ENCODE results near the gene OPHN1.

Gene OPHN1

DNA sequence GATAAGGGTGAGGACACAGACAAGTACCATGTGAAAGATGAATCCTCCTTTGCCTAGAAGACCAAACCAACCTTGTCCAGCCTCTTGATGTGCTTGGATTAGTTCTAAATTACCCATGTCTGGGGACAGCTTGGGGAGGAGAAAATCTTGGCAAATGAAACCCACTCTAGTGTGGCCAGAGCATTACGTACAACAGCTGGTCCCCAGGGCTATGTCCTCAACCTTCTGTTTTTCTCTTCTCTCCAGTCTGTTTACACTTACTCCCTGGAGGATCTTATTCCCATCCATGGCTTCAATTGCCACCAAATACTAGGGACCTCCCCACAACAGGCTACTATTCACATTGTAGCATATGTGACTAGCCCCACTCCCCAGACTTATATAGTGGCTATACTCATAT, 384.5 kb downstream of the OPHN1 start:
- no peak for DNase-seq

DNA sequence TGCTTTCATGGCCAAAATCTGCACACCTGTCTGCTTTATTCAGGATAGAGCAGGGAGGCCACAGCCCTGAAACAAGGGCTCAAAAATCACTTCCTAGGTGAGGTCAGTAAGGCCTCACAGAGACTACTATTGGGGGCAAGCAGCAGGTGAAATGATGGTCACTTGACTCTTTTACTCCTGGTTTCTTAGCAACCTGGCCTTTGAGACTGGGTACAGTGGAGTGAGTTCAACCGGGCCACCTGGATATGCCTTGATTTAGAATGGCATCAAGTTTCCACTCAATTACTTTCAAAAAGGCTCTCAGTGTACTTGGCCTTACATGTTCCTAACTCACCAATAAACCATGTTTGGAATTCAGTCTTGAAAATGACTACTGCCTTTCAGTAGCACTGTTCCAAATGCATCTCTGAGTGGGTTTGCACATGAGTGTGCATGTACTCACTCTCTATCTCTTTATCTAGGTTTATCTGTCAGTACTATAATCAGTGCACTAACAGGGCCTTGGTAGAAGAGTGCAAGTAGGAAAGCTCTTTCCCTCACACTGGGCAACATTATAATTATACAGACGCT, 388.2 kb downstream of the OPHN1 start:
- no peak for DNase-seq

DNA sequence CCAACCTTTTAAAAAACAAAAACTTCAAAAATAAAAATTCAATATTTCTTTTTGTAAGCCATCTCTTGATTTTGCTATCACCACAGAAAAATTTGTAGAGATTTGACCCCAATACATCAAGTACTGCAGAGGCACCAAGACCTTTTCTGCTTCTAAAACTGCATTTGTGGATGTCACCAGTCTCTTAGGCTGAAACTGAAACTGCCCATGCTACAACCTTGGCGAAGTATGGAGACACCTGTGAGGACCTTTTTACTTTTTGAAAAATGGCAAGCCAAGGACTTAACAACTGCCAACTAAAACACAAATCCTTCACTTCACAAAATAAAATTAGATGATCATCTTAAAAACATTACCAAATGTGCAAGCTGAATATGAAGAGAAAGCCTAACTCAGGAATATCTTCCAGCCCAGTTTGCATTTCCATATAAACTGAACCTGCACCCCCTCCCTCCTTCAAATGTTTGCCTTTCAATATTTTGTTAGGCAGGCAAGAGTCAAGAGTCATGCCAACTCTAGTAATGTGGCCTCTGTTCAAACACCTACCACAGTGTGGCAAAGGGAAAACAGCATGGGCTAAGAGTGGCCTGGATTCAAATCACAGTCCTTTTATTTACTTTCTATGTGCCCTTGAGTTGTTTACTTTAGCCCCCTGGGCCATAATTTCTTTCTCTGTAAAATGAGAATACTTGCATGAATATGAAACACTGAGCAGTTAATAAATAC, 389.4 kb downstream of the OPHN1 start:
- DNase-seq = no peak

DNA sequence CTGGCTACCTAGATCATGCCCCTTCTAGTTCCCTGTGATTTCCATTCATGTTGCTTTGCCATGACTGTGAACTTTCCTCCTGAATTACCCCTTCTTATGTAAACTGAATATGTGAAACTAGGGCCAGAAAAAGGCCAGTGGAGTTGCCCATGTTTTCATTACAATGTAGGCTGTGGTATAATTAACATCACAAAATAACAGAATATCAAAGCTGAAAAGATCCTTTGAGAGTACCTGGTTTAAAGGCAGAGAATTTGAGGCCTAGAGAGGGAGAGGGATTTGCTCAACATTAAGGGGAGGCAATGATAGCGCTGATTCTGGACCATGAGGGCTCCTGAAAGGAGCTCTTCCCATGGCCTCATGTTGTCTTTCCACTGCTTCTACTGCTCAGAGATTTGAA, 392.2 kb downstream of the OPHN1 start:
- no peak for DNase-seq

DNA sequence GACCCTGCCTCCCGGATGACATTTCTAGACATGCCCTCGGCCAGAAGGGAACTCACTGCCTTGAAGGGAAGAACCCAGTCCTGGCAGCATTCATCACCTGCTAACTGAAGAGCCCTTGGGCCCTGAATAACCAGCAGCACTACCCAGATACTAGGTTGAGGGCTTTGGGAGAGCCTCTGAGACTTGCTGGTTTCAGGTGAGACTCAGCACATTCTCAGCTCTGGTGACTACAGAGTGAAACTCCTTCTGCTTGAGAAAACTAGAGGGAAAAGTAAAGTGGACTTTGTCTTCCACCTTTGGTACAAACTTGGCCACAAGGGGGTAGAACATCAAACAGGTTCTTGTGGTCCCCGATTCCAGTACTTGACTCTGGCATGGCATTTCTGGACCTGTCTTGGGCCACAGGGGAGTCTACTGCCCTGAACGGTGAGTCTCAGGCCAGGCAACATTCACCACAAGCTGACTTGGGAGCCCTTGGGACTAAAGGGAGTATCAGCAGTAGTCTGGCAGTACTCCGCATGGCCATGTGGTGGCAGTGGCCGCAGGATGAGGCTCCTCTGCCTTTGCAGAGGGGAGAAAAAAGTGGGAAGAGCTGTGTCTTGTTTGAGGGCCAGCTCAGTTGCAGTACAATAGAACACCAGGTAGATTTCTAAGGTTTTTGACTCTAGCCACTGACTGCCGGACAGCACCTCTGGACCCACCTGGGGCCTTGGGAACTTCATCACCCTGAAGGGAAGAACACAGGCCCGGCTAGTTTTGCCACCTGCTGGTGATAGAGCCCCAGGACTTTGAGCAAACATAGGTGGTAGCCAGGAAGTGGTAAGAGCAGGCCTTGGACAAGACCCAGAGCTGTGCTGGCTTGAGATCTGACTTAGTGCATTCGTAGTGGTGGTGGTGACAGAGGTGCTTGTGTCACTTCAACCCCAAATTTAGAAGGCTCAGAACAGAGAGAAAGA, 414.8 kb downstream of the OPHN1 start:
- DNase-seq = peak; percentile 8

DNA sequence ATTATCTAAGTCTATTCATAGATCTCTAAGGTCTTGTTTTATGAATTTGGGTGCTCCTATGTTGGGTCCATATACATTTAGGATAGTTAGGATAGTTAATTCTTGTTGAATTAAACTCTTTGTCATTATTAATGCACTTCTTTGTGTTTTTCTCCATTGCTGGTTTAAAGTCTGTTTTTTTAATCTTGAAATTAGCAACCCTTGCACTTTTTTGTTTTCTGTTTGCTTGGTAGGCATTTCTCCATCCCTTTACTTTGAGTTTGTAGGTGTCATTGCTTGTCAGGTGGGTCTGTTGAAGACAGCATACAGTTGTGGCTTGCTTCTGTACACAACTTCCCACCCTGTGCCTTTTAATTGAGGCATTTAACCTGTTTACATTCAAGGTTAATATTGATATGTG, 434.8 kb downstream of the OPHN1 start:
- DNase-seq = no peak

All from activated CD4-positive, alpha-beta T cell treated with anti-CD3 and anti-CD28 coated beads for 48 hours (primary cell).